MCF 10A (cell line): ENCODE data around the gene B9D2. TPM values are rescaled to one million over a fixed set of nuclear protein-coding genes. Genes with fewer than 3 reads are reported as not detected.
A peak's percentile ranks its signal among the peaks of the same experiment; 100 is the strongest.

Experiments used
- BruUV-seq: library from RNA; stranded (reverse); fragments of 400-500 nt; replicated peaks from 2 replicates; lab custom pipeline; 2021; lab: Mats Ljungman, UMichigan
- CTCF ChIA-PET: fragments of 300-600 bp; sonication (Branson Sonifier 250); formaldehyde crosslinking; extraction: SDS; loops from one replicate; lab custom pipeline; 2021; ENCODE audit warnings: antibody characterized with exemption, inconsistent platforms; lab: Yijun Ruan, JAX
- POLR2A ChIA-PET: fragments of 300-600, 350-650 bp; sonication (Branson Sonifier 250); formaldehyde crosslinking; extraction: SDS; loops from one replicate; lab custom pipeline; 2020; ENCODE audit warnings: antibody characterized with exemption, inconsistent platforms; lab: Yijun Ruan, JAX
- DNase-seq: peaks from one replicate; pipeline ENCODE4 v3.0.0-alpha.2; 2018; ENCODE audit not compliant: unreplicated experiment
- H3K27ac Mint-ChIP-seq: one replicate; pipeline ENCODE4 v1.8.0; 2022; ENCODE audit warnings: mild to moderate bottlenecking, low read depth, mixed read lengths; ENCODE audit not compliant: unreplicated experiment
- H3K27me3 Mint-ChIP-seq: one replicate; pipeline ENCODE4 v1.8.0; 2022; ENCODE audit warnings: mixed read lengths; ENCODE audit not compliant: insufficient read depth, unreplicated experiment
- H3K36me3 Mint-ChIP-seq: one replicate; pipeline ENCODE4 v1.8.0; 2022; ENCODE audit warnings: mild to moderate bottlenecking, moderate library complexity, mixed read lengths; ENCODE audit not compliant: insufficient read depth, unreplicated experiment
- H3K4me1 Mint-ChIP-seq: one replicate; pipeline ENCODE4 v1.8.0; 2022; ENCODE audit warnings: mixed read lengths; ENCODE audit not compliant: insufficient read depth, unreplicated experiment
- H3K4me3 Mint-ChIP-seq: one replicate; pipeline ENCODE4 v1.8.0; 2022; ENCODE audit warnings: mild to moderate bottlenecking, moderate library complexity, mixed read lengths; ENCODE audit not compliant: unreplicated experiment
- H3K9me3 Mint-ChIP-seq: one replicate; pipeline ENCODE4 v1.8.0; 2022; ENCODE audit warnings: mixed read lengths; ENCODE audit not compliant: unreplicated experiment
- intact Hi-C: fragments of 100-400 bp; cut with micrococcal nuclease; formaldehyde crosslinking; loops from 2 replicates; pipeline ENCODE4 v1.14.1; 2022
- total RNA-seq: library from RNA; stranded (reverse); gene quantifications from 2 replicates; pipeline ENCODE4 v1.2.3, GENCODE V29; 2022
- TF ChIP-seq, protein P1 (sequence below): fragments of 200-600 bp; IDR thresholded peaks from one replicate; pipeline ENCODE4 v1.8.0; 2022; ENCODE audit warnings: antibody characterized with exemption, mild to moderate bottlenecking; ENCODE audit not compliant: unreplicated experiment

The B9D2 gene
- total RNA-seq, 1 experiment from 2014 or later: 5.7 TPM

- intact Hi-C loops: loop anchor here (5.0 kb wide), 1 partner anchor 42 kb away; the partner anchor contains the start of gene TGFB1
- H3K9me3 Mint-ChIP-seq: no peaks in the 10 kb centered on the region
- peak within 1 kb of the TSS; percentile 87 for H3K4me3 Mint-ChIP-seq
- H3K36me3 Mint-ChIP-seq: peaks cover 77% of the 10 kb centered on the region
- CTCF ChIA-PET: interaction anchor here (0.6 to 3.1 kb wide), 8 partner anchors 17 to 1571 kb away, joined by 3 to 30 read pairs (median 4); no protein-coding TSS in a partner anchor
- BruUV-seq: TSS peak; percentile 38
- POLR2A ChIA-PET: interaction anchor here (0.6 to 4.2 kb wide), 12 partner anchors 12 to 129 kb away, joined by 3 to 54 read pairs (median 6); partner anchors contain the start of genes AXL, B9D2, DMAC2 and HNRNPUL1
- no peaks in the 10 kb centered on the region for H3K27me3 Mint-ChIP-seq
- TF ChIP-seq, protein P1, sequence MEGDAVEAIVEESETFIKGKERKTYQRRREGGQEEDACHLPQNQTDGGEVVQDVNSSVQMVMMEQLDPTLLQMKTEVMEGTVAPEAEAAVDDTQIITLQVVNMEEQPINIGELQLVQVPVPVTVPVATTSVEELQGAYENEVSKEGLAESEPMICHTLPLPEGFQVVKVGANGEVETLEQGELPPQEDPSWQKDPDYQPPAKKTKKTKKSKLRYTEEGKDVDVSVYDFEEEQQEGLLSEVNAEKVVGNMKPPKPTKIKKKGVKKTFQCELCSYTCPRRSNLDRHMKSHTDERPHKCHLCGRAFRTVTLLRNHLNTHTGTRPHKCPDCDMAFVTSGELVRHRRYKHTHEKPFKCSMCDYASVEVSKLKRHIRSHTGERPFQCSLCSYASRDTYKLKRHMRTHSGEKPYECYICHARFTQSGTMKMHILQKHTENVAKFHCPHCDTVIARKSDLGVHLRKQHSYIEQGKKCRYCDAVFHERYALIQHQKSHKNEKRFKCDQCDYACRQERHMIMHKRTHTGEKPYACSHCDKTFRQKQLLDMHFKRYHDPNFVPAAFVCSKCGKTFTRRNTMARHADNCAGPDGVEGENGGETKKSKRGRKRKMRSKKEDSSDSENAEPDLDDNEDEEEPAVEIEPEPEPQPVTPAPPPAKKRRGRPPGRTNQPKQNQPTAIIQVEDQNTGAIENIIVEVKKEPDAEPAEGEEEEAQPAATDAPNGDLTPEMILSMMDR: no peak
- H3K4me1 Mint-ChIP-seq: peaks cover 29% of the 10 kb centered on the region
- peak within 1 kb of the TSS; percentile 96 for H3K27ac Mint-ChIP-seq
- DNase-seq: peak; percentile 86
These were observed 53.7 kb downstream of the B9D2 start, which contains the start of gene CCDC97 for GRCh38 chr19:41310033-41310831. TSS of gene CCDC97 (plus strand) at chr19:41310172. CDS start at chr19:41310311, 139 bp downstream.

- H3K9me3 Mint-ChIP-seq: no peaks in the 10 kb centered on the region
- H3K36me3 Mint-ChIP-seq: peaks cover 83% of the 10 kb centered on the region
- peak; percentile 29 for DNase-seq
- H3K27me3 Mint-ChIP-seq: no peaks in the 10 kb centered on the region
- CTCF ChIA-PET: interaction anchor here (0.6 to 3.2 kb wide), 17 partner anchors 9 to 624 kb away, joined by 3 to 30 read pairs (median 6); partner anchors contain the start of genes B9D2 and HNRNPUL1
- intact Hi-C loops: loop anchor here (2.0 to 5.0 kb wide), 3 partner anchors 43 to 167 kb away; partner anchors contain the start of gene TGFB1
- H3K4me1 Mint-ChIP-seq: peaks cover 29% of the 10 kb centered on the region
- peak overlapping the region; percentile 96 for H3K27ac Mint-ChIP-seq
- peak overlapping the region; percentile 87 for H3K4me3 Mint-ChIP-seq
- BruUV-seq: TSS peak; percentile 78
- TF ChIP-seq, protein P1: no peak
- POLR2A ChIA-PET: interaction anchor here (0.6 to 4.2 kb wide), 19 partner anchors 11 to 130 kb away, joined by 3 to 54 read pairs (median 5); partner anchors contain the start of genes AXL, B9D2, HNRNPUL1 and TGFB1
These were observed 54.5 kb downstream of the B9D2 start for GRCh38 chr19:41309180-41310032.

DNA sequence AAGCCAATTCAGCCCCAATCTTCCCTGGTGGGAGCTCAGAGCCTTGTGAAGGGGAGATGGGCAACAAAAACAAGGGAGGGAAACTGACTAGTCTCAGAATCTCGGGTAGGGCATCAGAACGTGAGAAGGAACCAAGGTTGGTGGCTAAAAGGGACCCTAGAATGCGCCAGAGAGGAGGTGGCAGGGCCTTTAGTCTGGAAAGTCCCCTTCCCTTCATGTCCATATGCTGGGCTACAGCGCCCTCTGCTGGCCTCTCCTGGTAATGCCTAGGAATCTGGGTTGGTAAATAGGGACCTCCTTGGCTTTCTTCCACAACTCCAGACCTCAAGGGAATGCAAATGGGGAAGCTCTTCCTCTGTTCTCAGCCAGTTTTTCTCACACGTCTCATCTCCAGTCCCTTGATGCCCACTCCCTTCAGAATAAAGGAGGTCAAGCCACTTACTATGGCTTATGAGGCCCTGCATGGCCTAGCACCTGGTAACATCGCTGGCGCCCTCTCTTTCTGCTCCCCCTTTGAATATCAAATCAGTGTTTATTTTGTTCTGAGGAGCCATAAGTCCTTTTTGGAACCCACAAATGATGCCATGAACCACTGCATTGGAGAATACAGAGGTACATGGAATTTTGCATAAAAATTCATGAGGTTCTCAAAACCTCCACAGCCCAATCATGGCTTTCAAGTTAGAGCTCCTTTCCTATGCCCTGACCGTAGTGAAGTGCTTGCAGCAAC, 55.3 kb downstream of the B9D2 start:
- peaks cover 28% of the 10 kb centered on the region for H3K4me1 Mint-ChIP-seq
- H3K36me3 Mint-ChIP-seq: peaks cover 83% of the 10 kb centered on the region
- H3K4me3 Mint-ChIP-seq: peak overlapping the region; percentile 87
- no peaks in the 10 kb centered on the region for H3K9me3 Mint-ChIP-seq
- TF ChIP-seq, protein P1: peak; percentile 90
- H3K27ac Mint-ChIP-seq: peak overlapping the region; percentile 96
- no peaks in the 10 kb centered on the region for H3K27me3 Mint-ChIP-seq
- peak; percentile 93 for DNase-seq
- BruUV-seq: no TSS peak
- intact Hi-C loops: loop anchor here (1.0 to 5.0 kb wide), 3 partner anchors 46 to 166 kb away; no protein-coding TSS in a partner anchor
- ChIA-PET CTCF (interaction anchor here (0.5 to 3.2 kb wide), 24 partner anchors 9 to 544 kb away, joined by 3 to 30 read pairs (median 4); partner anchors contain the start of genes B9D2 and HNRNPUL1), POLR2A (interaction anchor here (0.7 to 4.2 kb wide), 15 partner anchors 10 to 506 kb away, joined by 3 to 54 read pairs (median 4); partner anchors contain the start of gene HNRNPUL1)
